Suprapubic skin (tissue), 4 donors: ENCODE measurements around the gene CD63. TPM values are rescaled to one million over a fixed set of nuclear protein-coding genes. Genes with fewer than 3 reads are reported as not detected.
"Not testable (repeated sequence)": the region's sequence is repeated elsewhere in the genome, so short reads cannot be mapped to it uniquely, and the experiment has no call there.

ENCODE experiments used
- DNase-seq, 2 donors: peaks; one replicate each; pipeline ENCODE4 v3.0.0-alpha.2; 2019; ENCODE audit warnings: low spot score in 2 of 2
- H3K27ac ChIP-seq: fragments of 200-600 bp; sonication (generic); one replicate; pipeline ENCODE4 v1.5.1; 2019
- H3K27me3 ChIP-seq: fragments of 200-600 bp; sonication (generic); one replicate; pipeline ENCODE4 v1.5.1; 2019
- H3K36me3 ChIP-seq: fragments of 200-600 bp; sonication (generic); one replicate; pipeline ENCODE4 v1.5.1; 2019
- H3K4me1 ChIP-seq: fragments of 200-600 bp; sonication (generic); one replicate; pipeline ENCODE4 v1.5.1; 2019
- H3K4me3 ChIP-seq: fragments of 200-600 bp; sonication (generic); one replicate; pipeline ENCODE4 v1.5.1; 2019; ENCODE audit warnings: mild to moderate bottlenecking
- H3K9me3 ChIP-seq: fragments of 200-600 bp; sonication (generic); one replicate; pipeline ENCODE4 v1.5.1; 2019
- CTCF ChIP-seq, 2 donors: fragments of 200-600 bp in 1 of 2; fragments of 450-650 bp in 1 of 2; sonication (generic) in 1 of 2; IDR thresholded peaks; one replicate each; pipeline ENCODE4 v1.5.1; 2016 to 2019; ENCODE audit warnings: antibody characterized with exemption in 2 of 2, mild to moderate bottlenecking in 1 of 2, moderate library complexity in 1 of 2
- EP300 ChIP-seq: sonication (generic); formaldehyde crosslinking; IDR thresholded peaks from one replicate; pipeline ENCODE4 v1.6.1; 2017; ENCODE audit warnings: antibody characterized with exemption
- POLR2A ChIP-seq, 2 donors: fragments of 450-650 bp; IDR thresholded peaks; one replicate each; pipeline ENCODE4 v1.6.1; 2017; ENCODE audit warnings: antibody characterized with exemption in 2 of 2, mild to moderate bottlenecking in 2 of 2, moderate library complexity in 2 of 2
- POLR2AphosphoS5 ChIP-seq, 3 donors: sonication (generic); formaldehyde crosslinking; IDR thresholded peaks; one replicate each; pipeline ENCODE4 v1.6.1; 2017; ENCODE audit warnings: antibody characterized with exemption in 3 of 3
- WGBS: methylation state at CpG from one replicate; pipeline ENCODE4 v1.1.5; 2018; 5-methylcytosine and 5-hydroxymethylcytosine counted together
- total RNA-seq, 4 donors: library from RNA; depleted of rRNA; stranded (reverse); fragments of >200 nt; gene quantifications; one replicate each; pipeline ENCODE4 v1.1.0, GENCODE V29; 2016

The CD63 gene
- total RNA-seq, 4 donors from 2014 or later: 176 to 303 (median 193) TPM

- no peaks in the 10 kb centered on the region for H3K9me3 ChIP-seq
- no peak for DNase-seq
- TF ChIP-seq EP300: no peak
- TF ChIP-seq POLR2A (IDR thresholded peaks at IDR 0.05): no peak
- TF ChIP-seq CTCF (IDR thresholded peaks at IDR 0.05): no peak
- TF ChIP-seq POLR2AphosphoS5 (IDR thresholded peaks at IDR 0.05): no peak
- H3K4me3 ChIP-seq: no peak overlapping the region
- no peaks in the 10 kb centered on the region for H3K27me3 ChIP-seq
- H3K36me3 ChIP-seq: peaks cover 47% of the 10 kb centered on the region
- H3K4me1 ChIP-seq: no peaks in the 10 kb centered on the region
- no peak overlapping the region for H3K27ac ChIP-seq
Measured at GRCh38 chr12:55762646-55763045, 33.8 kb upstream of the CD63 start.

- Histone ChIP-seq H3K27ac (no peak overlapping the region), H3K4me1 (no peaks in the 10 kb centered on the region), H3K9me3 (no peaks in the 10 kb centered on the region), H3K36me3 (peaks cover 67% of the 10 kb centered on the region), H3K4me3 (no peak overlapping the region), H3K27me3 (no peaks in the 10 kb centered on the region)
- 93% methylated on average over 6 of the region's 6 CpGs for WGBS
- DNase-seq: no peak
- TF ChIP-seq CTCF (IDR thresholded peaks at IDR 0.05): no peak
- no peak for TF ChIP-seq POLR2AphosphoS5 (IDR thresholded peaks at IDR 0.05)
- TF ChIP-seq EP300: no peak
- no peak for TF ChIP-seq POLR2A (IDR thresholded peaks at IDR 0.05)
Measured at GRCh38 chr12:55760663-55761062, 31.9 kb upstream of the CD63 start.

GRCh38 chr12:55758575-55758974 is 29.8 kb upstream of the CD63 start:
- not testable (repeated sequence) for H3K27me3 ChIP-seq, H3K9me3 ChIP-seq, DNase-seq, H3K4me3 ChIP-seq, H3K27ac ChIP-seq, H3K4me1 ChIP-seq
- WGBS: 95% methylated on average over 4 of the region's 4 CpGs
- H3K36me3 ChIP-seq: peaks cover 83% of the 10 kb centered on the region

- Histone ChIP-seq H3K9me3 (no peaks in the 10 kb centered on the region), H3K27me3 (no peaks in the 10 kb centered on the region), H3K27ac (no peak overlapping the region), H3K4me3 (no peak overlapping the region), H3K36me3 (peaks cover 85% of the 10 kb centered on the region), H3K4me1 (no peaks in the 10 kb centered on the region)
- no peak for DNase-seq
- 73% methylated on average over 2 of the region's 2 CpGs for WGBS
- no peak for TF ChIP-seq EP300
- no peak for TF ChIP-seq POLR2A (IDR thresholded peaks at IDR 0.05)
- TF ChIP-seq CTCF (IDR thresholded peaks at IDR 0.05): no peak
- no peak for TF ChIP-seq POLR2AphosphoS5 (IDR thresholded peaks at IDR 0.05)
Measured at GRCh38 chr12:55757701-55758100, 28.9 kb upstream of the CD63 start.

- no peaks in the 10 kb centered on the region for H3K4me1 ChIP-seq
- H3K4me3 ChIP-seq: no peak overlapping the region
- no peaks in the 10 kb centered on the region for H3K27me3 ChIP-seq
- no peak overlapping the region for H3K27ac ChIP-seq
- TF ChIP-seq POLR2A (IDR thresholded peaks at IDR 0.05): no peak
- no peak for TF ChIP-seq CTCF (IDR thresholded peaks at IDR 0.05)
- no peak for TF ChIP-seq POLR2AphosphoS5 (IDR thresholded peaks at IDR 0.05)
- no peak for TF ChIP-seq EP300
- WGBS: 76% methylated on average over 2 of the region's 2 CpGs
- no peak for DNase-seq
- no peaks in the 10 kb centered on the region for H3K9me3 ChIP-seq
- H3K36me3 ChIP-seq: peaks cover 95% of the 10 kb centered on the region
Measured at GRCh38 chr12:55755246-55755645, 26.4 kb upstream of the CD63 start.

- Histone ChIP-seq H3K27ac (no peak overlapping the region), H3K36me3 (peaks cover 36% of the 10 kb centered on the region), H3K4me3 (no peak overlapping the region), H3K9me3 (no peaks in the 10 kb centered on the region), H3K27me3 (no peaks in the 10 kb centered on the region), H3K4me1 (peaks cover 24% of the 10 kb centered on the region)
- no peak for DNase-seq
- 94% methylated on average over 15 of the region's 18 CpGs for WGBS
- TF ChIP-seq EP300 (no peak), POLR2A (IDR thresholded peaks at IDR 0.05) (no peak), POLR2AphosphoS5 (IDR thresholded peaks at IDR 0.05) (no peak), CTCF (IDR thresholded peaks at IDR 0.05) (no peak)
Measured at GRCh38 chr12:55748230-55748993, 19.6 kb upstream of the CD63 start.
